ENCODE data around the gene IRGM.
A peak's percentile ranks its signal among the peaks of the same experiment; 100 is the strongest.
"Not testable (repeated sequence)": the region's sequence is repeated elsewhere in the genome, so short reads cannot be mapped to it uniquely, and the experiment has no call there.

The IRGM gene, protein sequence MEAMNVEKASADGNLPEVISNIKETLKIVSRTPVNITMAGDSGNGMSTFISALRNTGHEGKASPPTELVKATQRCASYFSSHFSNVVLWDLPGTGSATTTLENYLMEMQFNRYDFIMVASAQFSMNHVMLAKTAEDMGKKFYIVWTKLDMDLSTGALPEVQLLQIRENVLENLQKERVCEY

DNA sequence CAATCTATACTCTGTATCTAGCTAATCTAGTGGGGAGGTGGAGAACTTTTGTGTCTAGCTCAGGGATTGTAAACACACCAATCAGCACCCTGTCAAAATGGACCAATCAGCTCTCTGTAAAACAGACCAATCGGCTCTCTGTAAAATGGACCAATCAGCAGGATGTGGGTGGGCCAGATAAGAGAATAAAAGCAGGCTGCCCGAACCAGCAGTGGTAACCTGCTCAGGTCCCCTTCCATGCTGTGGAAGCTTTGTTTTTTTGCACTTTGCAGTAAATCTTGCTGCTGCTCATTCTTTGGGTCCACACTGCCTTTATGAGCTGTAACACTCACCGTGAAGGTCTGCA is at the start of gene IRGM:
IRGM (plus strand) TSS at position 214 of the 346 bp plus-strand sequence. CDS start 1,603 bp downstream, outside the sequence.
- not testable (repeated sequence) for DNase-seq

DNA sequence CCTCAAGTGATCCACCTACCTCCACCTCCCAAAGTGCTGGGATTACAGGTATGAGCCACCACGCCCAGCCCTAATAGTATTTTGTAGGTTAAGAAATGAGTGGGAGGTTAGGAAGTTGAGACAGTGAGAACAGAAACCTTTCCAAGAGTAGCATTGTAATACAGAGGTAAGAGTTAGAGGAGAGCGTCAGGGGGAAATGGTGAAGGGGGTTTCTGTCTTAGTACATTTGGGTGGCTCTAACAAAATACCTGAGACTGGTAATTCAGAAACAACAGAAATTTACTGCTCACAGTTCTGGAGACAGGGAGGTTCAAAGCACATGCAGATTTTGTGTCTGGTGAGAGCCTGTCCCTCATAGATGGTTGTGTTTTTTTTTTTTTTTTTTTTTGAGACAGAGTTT is 48.9 kb upstream of the IRGM start:
- DNase-seq: no peak

DNA sequence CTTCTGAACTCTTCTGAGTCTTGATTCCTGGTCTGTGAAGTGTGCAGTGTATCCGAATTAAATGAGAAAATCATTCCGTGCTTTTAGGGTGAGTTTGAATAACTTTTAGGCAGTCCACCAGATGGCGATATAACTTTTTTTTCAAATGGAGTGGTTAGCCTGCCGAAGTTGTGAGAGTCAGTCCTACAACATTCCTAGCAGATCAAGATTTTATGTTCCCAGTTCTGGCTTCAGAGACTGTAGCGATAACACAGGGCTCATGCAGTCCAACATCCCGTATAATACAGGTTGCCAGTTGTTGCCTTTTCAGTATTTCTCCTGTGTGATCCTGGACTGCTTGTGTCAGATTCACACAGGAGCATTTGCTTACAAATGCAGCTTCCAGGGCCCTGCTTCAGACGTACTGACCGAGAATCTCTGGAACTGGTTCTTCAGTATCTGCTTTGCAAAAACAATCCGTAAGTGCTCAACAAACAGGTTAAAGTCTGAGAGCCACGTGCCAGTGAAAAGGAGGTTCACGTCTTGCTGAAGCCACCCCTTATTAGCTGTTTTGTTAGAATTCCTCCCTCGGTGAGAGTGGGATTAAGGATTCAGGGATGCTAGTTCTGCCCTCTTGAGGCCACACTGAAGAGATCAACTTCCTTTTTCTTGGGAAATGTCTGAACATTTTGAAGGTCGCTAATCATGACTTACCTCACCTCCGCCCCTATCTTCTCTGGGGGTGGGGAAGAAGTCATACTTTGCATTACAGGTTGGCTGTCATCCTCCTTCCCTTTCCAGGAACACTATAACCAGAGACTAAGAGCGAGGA is 45.0 kb upstream of the IRGM start:
- no peak for DNase-seq

DNA sequence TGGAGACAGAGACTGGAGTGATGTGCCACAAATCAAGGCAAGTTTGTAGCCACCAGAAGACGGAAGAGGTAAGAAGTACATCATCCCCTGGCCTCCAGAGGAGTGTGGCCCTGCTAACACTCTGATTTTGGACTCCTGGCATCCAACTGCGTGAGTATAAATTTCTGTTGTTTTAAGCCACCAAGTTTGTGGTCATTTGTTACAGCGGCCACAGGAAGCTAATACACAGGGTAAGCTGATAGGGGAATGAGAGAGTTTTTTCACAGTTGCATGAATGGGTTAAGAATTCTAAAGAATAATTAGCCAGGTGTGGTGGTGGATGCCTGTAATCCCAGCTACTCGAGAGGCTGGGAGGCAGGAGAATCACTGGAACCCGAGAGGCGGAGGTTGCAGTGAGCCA is 41.9 kb upstream of the IRGM start:
- no peak for DNase-seq

DNA sequence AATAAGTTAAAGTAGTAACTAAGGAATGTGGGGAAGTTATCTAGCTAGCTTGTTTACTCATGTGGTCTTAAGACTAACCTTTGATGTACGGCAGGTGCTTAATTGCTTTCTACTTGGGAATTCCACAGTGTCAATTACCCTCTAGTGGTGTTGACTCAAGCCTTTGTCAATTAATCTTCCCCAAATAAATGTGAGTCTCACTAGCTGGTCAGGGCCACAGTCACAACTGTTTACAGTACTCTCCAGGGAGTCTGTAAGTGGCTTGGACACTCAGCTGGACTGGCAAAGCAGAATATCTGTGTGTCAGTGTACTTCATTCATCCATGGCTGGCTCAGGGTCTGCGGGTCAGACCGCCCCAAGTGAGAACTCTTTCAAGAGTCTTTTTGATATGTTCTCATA is 37.0 kb upstream of the IRGM start:
- no peak for DNase-seq

DNA sequence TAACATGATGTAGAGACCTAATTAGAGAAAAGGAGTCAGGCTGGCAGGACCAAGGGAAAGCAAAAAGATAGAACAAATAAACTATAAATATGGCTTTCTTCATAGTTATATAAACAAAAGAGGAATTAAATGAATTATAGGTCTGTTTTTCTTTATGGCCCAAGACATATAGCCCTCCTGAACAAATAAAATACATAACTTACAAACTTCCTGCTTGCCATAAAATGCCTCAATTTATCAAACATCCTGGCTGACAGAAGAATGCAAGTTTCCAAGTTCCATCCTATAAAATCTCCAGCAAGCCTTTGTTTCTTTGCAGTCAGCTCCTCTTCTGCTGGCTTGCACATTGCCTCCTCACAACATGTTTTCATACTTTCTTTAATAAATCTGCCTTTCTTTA is 31.3 kb upstream of the IRGM start:
- no peak for DNase-seq

DNA sequence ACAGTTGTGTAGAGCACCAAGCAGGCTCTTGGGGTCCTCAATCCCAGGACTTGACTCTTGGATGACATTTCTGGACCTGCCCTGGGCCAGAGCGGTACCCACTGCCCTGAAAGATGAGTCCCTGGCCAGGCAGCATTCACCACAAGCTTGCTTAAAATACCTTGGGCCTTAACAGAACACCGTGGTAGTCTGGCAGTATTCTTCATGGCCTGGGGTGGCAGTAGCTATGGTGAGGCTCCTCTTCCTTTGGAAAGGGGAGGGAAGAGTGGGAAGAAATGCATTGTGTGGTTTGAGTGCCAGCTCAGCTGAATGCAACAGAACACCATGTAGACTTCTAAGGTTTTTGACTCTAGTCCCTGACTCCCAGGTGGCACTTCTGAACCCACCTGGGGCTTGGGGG is 29.4 kb upstream of the IRGM start:
- no peak for DNase-seq

DNA sequence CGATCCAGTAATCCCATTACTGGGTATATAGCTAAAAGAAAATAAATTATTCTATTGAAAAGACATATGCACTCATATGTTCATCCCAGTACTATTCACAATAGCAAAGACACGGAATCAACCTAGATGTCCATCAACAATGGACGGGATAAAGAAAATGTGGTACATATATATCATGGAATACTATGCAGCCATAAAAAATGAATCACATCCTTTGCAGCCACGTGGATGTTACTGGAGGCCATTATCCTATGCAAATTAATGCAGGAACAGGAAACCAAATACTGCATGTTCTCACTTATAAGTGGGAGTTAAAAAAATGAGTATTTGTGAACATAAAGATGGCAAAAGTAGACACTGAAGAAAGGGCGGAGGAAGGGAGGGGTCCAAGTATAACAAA is 16.6 kb upstream of the IRGM start:
- DNase-seq: no peak

DNA sequence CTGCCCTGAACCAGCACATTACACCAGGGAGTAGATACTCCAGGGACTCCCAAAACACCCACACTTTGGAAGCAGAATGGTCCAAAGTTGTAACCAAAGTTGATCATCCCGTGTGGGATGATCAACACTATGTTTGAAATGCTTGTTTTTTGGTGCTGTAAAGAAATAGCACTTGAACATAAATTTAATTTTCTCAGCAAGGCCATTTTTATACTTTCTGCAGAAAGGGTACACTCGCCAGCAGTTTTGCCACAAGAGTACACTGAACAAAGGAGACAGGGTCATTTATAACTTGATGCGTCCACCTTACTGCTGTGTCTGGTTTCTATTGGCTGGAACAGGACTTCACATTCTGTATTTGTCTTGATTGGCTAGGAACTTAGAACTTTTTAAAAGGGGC is 14.5 kb upstream of the IRGM start:
- DNase-seq: not testable (repeated sequence)

DNA sequence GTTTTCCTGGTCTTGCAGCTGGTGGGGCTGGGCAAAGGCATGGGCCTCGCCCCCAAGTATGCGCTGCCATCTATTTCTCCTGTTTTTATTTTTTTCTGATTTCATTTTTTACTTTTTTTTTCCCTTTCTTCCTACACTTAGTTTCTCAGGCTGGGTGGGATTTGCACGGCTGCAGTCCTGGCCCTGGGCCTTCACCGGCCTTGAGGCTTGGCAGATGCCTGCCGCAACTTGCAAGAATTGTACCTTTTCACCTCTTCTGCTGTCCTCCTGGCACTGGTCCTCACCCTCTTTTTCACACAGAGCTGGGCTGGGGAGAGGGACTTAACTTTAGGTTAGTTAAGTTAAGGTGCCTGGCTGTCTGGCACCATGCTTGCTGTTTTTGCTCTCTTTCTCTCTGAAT is 10.3 kb upstream of the IRGM start:
- no peak for DNase-seq

DNA sequence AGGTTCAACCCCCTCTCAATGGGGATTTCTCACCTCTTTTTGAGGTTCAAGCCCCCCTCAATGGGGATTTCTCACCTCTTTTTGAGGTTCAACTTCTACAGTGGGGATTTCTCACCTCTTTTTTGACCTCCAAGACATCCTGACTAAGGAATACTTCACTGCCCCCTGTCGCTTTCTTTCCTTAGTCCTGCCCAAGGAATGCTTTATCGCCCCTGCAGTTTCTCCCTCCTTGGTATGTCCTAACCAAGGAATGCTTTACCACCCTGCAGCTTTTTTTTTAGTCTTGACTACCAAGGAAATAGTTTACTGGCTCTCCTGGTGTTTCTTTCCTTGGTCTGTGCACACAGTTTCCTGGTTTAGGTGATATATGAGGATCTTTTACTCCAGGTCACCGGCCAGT is 9.6 kb upstream of the IRGM start:
- no peak for DNase-seq

DNA sequence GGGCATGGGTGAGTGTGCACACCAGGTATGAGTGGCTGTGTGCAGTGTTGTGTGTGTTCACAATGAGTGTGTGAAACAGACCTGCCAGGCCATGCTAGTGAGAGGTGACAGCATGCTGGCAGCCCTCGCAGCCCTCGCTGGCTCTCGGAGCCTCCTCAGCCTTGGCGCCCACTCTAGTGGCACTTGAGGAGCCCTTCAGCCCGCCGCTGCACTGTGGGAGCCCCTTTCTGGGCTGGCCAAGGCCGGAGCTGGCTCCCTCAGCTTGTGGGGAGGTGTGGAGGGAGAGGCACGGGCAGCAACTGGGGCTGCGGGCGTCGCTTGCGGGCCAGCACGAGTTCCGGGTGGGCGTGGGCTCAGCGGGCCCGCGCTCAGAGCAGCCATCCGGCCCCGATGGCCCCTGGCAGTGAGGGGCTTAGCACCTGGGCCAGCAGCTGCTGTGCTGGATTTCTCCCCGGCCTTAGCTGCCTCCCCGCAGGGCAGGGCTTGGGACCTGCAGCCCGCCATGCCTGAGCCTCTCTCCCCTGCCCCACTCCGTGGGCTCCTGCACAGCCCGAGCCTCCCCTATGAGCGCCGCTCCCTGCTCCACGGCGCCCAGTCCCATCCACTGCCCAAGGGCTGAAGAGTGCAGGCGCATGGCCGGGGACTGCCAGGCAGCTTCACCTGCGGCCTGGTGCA is 999 bp upstream of the IRGM start:
- not testable (repeated sequence) for DNase-seq

DNA sequence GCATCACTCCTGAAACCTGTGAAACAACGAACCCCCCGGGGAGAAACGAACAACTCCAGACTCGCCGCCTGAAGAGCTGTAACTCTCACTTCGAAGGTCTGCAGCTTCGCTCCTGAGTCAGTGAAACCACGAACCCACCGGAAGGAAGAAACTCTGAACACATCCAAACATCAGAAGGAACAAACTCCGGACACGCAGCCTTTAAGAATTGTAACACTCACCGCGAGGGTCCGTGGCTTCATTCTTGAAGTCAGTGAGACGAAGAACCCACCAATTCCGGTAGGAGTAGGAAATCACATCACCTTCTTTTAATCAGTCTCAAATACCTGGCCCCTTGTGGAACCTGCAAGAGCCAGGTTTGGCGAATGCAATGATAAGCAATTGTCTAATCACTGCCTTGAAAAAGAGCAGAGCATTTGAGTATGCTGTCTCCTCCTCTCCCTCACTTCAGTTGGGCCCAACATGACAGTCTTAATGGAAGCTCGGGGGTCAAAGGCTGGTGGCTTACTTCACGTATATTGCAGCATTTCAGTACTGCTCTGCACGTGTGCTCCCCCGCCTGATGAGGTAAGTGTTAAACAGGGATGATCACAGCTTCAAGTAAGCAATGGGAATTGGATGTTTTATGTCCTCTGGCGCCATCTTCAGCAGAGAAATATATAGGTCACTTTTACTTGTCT is 473 bp downstream of the IRGM start:
- peak; percentile 66 to 67 for DNase-seq

DNA sequence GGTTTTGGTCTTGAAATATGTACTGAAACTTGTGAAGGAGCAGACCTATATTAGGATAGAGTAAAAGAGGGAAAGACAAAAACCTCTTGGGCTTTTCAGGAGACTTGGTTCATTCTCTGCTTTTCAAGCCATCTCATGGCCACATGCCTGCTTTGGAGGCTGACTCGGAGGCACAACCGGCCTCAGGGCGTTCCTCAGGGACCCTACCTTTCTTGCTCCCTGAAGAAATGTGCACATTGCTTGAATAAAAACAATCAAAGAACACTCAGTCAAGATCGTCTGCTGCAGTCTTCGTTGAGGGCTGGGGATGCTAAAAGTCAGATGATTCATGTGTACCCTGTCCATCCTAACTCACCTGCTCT is 994 bp downstream of the IRGM start:
- no peak for DNase-seq

DNA sequence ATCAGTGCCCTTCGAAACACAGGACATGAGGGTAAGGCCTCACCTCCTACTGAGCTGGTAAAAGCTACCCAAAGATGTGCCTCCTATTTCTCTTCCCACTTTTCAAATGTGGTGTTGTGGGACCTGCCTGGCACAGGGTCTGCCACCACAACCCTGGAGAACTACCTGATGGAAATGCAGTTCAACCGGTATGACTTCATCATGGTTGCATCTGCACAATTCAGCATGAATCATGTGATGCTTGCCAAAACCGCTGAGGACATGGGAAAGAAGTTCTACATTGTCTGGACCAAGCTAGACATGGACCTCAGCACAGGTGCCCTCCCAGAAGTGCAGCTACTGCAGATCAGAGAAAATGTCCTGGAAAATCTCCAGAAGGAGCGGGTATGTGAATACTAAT is 1.9 kb downstream of the IRGM start:
- DNase-seq: no peak

DNA sequence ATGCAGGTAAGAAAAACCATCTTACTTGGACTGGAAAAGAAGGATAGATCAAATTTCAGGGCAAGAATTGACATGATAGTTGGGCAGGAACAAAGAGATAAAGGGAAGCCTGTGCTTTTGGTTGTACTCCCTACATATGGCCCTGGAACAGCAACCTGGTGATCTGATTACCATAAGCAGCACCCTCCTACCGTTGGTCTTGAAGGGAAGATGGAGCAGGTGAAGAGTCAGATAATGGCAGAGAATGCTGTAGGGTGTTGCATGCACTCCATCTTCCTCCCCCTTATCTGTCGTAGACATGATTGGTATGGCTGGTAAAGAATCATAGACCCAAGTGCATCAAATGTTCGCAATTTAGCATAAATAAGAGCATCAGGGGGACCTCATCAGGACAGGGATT is 4.7 kb downstream of the IRGM start:
- no peak for DNase-seq

DNA sequence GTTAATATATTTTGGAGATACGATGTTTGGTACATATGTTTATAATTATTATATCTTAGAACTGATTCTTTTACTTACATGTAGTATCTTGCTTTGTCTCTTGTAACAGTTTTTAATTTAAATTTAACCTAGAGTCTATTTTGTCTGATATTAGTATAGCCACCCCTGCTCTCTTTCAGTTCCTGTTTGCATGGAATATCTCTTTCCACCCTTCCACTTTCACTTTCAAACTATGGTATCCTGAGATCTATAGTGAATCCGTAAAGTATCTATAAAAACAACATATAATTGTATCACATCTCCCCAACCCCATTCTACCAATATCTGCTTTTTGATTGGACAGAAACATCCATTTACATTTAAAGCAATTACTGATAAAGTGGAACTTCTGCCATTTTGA is 7.2 kb downstream of the IRGM start:
- DNase-seq: no peak

DNA sequence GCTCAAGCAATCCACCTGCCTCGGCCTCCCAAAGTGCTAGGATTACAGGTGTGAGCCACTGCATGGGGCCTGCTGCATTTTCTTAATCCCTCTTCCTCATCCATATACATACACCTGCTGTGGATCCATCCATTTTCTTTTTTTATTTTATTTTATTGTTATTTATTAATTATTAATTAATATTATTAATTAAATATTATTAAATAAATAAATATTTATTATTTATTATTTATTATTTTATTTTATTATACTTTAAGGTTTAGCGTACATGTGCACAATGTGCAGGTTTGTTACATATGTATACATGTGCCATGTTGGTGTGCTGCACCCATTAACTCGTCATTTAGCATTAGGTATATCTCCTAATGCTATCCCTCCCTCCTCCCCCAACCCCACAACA is 10.4 kb downstream of the IRGM start:
- not testable (repeated sequence) for DNase-seq

DNA sequence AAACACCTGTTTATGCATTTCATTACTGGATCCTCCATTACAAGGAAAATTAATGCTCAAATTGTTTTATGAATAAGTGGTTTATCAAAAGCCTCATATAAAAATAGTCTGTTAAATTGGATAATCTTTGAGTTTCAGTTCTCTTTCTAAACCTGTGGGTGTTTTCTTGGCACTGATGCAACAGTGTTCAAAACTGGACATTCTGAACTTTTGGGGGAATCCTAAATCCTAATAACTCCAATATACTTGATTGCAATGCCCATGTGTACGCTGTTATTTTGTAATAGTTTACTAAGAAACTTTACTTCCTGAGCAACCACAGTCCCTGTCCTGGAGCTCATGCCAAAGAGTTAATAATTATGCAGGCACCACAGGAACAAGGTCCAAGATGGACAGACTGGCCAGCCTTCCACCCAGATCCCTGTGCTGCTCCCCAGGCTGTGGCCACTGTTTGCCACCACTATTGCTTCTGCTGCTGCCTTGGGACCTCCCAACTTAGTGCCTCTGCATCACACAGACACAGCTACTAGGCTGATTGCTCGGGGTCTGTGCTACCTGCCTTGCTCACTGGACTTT is 14.0 kb downstream of the IRGM start:
- no peak for DNase-seq

DNA sequence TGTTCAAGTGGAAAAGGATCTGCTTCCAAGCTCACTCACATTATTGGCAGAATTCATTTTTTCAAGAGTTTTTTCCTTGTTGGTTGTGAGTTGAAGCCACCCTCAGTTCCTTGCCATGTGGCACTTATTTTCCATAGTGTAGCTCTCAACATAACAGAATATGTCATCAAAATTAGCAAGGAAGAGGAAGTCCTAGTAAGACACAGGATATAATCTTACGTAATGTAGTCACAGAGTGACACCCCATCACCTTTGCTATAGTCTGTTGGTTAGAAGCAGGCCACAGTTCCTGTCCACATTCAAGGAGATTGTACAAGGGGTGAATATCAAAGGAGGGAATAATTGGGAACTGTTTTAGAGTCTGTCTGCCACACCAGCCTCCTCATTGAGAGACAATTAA is 15.7 kb downstream of the IRGM start:
- DNase-seq: no peak

DNA sequence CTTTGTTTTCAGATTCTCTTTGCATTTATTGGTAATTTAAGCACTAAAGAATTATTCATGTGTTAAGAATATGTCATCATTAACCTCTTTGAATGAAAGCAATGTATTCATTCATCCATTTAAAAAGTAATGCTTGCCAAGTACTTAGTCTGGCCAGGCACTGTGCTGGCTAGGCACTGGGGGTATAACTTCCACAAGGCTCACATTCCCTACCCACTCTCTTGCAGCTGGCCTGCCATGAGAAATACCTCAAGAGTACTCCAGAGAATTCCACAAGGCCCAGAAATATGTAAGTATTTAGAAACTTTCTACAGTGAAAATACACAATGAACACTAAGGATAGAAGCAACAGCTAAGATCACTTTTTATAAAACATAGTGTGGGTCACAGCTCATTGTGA is 33.0 kb downstream of the IRGM start:
- no peak for DNase-seq

DNA sequence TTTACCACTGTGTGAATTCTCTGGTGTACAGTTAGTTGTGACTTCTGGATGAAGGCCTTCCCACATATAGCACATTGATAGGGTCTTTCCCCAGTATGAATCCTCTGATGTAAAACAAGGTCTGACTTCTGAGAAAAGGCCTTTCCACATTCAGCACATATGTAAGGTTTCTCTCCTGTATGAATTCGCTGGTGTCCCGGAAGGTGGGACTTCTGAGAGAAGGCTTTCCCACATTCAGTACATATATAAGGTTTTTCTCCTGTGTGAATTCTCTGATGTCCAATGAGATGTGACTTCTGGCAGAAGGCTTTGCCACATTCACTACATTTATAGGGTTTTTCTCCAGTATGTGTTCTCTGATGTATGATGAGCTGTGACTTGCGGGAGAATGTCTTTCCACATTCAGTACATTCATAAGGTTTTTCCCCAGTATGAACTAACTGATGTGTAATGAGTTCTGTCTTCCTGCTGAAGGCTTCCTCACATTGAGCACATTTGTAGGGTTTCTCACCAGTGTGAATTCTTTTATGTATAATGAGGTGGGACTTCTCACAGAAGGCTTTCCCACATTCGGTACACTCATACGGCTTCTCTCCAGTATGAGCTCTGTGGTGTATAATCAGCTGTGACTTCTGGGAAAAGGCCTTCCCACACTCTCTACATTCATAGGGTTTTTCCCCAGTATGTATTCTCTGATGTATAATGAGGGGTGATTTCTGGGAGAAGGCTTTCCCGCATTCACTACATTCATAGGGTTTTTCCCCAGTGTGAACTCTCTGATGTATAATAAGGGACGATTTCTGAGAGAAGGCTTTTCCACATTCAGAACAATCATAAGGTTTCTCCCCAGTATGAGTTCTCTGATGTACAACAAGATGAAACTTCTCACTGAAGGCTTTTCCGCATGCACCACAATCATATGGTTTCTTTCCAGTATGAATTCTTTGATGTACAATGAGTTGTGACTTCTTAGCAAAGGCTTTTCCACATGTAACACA is 49.4 kb downstream of the IRGM start:
- no peak for DNase-seq

All from activated T-cell treated with anti-CD3 and anti-CD28 coated beads, Interleukin-2, amount 50 U/mL, for 48 hours (primary cell).